ENCODE measurements around the gene LCP1.

The LCP1 gene

DNA sequence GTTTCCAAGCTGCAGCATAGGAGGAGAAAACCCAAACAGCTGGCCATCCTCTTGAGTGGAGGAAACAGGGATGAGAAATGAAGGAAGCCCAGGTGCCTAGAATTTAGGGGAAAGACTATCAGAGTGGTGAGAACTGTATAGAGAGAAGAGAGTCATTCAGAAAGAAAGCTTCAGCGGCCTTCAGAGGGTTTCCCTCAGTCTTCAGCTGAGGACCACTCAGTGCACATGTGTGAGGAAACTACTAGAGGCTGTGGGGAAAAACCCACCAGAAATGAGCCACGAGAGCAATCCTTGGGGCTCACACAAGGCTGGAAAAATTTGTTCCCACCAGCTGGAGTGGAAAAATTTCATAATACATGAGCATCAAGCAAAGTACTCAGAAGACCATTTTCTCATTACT is 41.9 kb downstream of the LCP1 start:
- peaks cover 100% of the 10 kb centered on the region for H3K36me3 Mint-ChIP-seq (ENCODE audit: low read depth)
- no peak overlapping the region for H3K27ac Mint-ChIP-seq
- H3K4me3 Mint-ChIP-seq = no peak overlapping the region
- no peaks in the 10 kb centered on the region for H3K4me1 Mint-ChIP-seq (ENCODE audit: low read depth)
- H3K9me3 Mint-ChIP-seq = no peaks in the 10 kb centered on the region
- H3K27me3 Mint-ChIP-seq = no peaks in the 10 kb centered on the region
- intact Hi-C loops (cut with micrococcal nuclease) = no loop called here

DNA sequence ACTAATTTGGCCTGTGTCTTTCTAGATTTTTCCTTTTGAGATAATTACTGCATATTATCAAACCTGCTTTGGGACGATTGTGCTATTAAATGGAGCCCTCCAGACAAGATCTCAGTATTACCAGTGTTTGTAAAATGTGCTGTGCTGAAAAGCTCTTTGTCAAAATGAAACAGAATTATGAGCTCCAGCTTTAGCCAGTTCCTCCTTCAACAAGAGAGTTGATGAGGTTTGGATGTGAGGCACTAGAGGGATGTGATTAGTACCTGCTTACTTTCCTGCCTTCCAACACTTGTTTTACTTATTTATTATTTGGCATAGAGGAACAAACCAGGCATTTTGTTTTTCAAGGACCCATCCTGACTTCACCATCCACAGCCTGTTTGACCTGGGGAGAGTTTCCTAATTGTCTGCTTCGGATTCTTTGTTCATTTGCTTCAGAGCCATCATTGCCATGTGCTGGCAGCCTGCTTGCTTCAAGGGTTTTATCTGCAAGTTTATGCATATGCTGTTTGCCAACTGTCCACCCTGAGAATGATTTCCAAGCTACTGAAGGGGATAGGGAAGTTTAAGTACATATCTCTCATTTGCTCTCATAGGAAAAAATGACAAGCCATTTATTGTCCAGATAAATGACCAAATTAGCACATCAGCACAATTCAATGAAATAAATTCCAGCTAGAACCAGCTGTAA is 44.2 kb downstream of the LCP1 start:
- Mint-ChIP-seq H3K9me3 (no peaks in the 10 kb centered on the region), H3K36me3 (ENCODE audit: low read depth) (peaks cover 100% of the 10 kb centered on the region), H3K4me1 (ENCODE audit: low read depth) (no peaks in the 10 kb centered on the region), H3K27ac (no peak overlapping the region), H3K4me3 (no peak overlapping the region), H3K27me3 (no peaks in the 10 kb centered on the region)
- intact Hi-C loops (cut with micrococcal nuclease) = no loop called here

GRCh38 chr13:46136688-46137087 is 45.3 kb downstream of the LCP1 start:
- H3K27ac Mint-ChIP-seq = no peak overlapping the region
- intact Hi-C loops (cut with micrococcal nuclease) = no loop called here
- peaks cover 100% of the 10 kb centered on the region for H3K36me3 Mint-ChIP-seq (ENCODE audit: low read depth)
- no peaks in the 10 kb centered on the region for H3K9me3 Mint-ChIP-seq
- no peak overlapping the region for H3K4me3 Mint-ChIP-seq
- no peaks in the 10 kb centered on the region for H3K4me1 Mint-ChIP-seq (ENCODE audit: low read depth)
- H3K27me3 Mint-ChIP-seq = no peaks in the 10 kb centered on the region

GRCh38 chr13:46134961-46135522 is 46.9 kb downstream of the LCP1 start:
- Mint-ChIP-seq H3K4me3 (no peak overlapping the region), H3K9me3 (no peaks in the 10 kb centered on the region), H3K36me3 (ENCODE audit: low read depth) (peaks cover 100% of the 10 kb centered on the region), H3K4me1 (ENCODE audit: low read depth) (no peaks in the 10 kb centered on the region), H3K27me3 (no peaks in the 10 kb centered on the region), H3K27ac (no peak overlapping the region)
- intact Hi-C loops (cut with micrococcal nuclease) = no loop called here

GRCh38 chr13:46134494-46134893 is 47.5 kb downstream of the LCP1 start:
- no peaks in the 10 kb centered on the region for H3K4me1 Mint-ChIP-seq (ENCODE audit: low read depth)
- H3K36me3 Mint-ChIP-seq (ENCODE audit: low read depth) = peaks cover 100% of the 10 kb centered on the region
- no peak overlapping the region for H3K27ac Mint-ChIP-seq
- H3K27me3 Mint-ChIP-seq = no peaks in the 10 kb centered on the region
- intact Hi-C loops (cut with micrococcal nuclease) = no loop called here
- no peak overlapping the region for H3K4me3 Mint-ChIP-seq
- H3K9me3 Mint-ChIP-seq = no peaks in the 10 kb centered on the region

- no peak overlapping the region for H3K4me3 Mint-ChIP-seq
- peaks cover 100% of the 10 kb centered on the region for H3K36me3 Mint-ChIP-seq (ENCODE audit: low read depth)
- H3K27ac Mint-ChIP-seq = no peak overlapping the region
- peaks cover 5% of the 10 kb centered on the region for H3K4me1 Mint-ChIP-seq (ENCODE audit: low read depth)
- intact Hi-C loops (cut with micrococcal nuclease) = no loop called here
- no peaks in the 10 kb centered on the region for H3K27me3 Mint-ChIP-seq
- no peaks in the 10 kb centered on the region for H3K9me3 Mint-ChIP-seq
Observed at GRCh38 chr13:46132109-46132508, 49.9 kb downstream of the LCP1 start.

GRCh38 chr13:46131705-46132104 is 50.3 kb downstream of the LCP1 start:
- no peak overlapping the region for H3K4me3 Mint-ChIP-seq
- no peaks in the 10 kb centered on the region for H3K9me3 Mint-ChIP-seq
- peaks cover 100% of the 10 kb centered on the region for H3K36me3 Mint-ChIP-seq (ENCODE audit: low read depth)
- no peak overlapping the region for H3K27ac Mint-ChIP-seq
- peaks cover 10% of the 10 kb centered on the region for H3K4me1 Mint-ChIP-seq (ENCODE audit: low read depth)
- intact Hi-C loops (cut with micrococcal nuclease) = no loop called here
- H3K27me3 Mint-ChIP-seq = no peaks in the 10 kb centered on the region

DNA sequence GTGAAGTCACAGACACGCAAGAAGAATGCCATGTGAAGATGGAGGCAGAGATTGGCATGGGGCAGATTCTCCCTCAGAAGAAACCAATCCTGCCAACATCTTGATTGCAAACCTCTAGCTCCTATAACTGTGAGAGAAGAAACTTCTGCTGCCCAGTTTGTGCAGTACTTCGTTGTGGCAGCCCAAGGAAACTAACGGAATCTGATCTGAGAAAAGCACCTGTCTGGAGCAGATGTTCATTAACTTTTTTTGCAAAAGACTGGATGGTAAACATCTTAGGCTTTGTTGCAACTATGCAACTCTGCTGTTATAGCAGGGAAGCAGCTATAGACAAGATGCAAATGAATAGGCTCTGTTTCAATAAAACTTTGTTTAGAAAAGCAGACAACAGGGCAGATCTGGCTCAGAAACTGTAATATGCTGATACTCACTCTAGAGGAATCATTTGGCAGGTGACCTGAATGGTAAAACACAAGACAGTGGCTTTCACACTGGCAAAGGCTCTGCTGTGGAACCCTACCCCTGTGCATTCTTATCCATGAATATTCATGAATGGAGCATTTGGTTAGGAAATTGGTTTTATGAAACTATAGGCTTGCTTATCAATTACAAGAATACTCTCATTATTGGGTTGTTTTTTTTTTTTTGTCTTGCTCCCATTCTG is 51.9 kb downstream of the LCP1 start:
- Mint-ChIP-seq H3K9me3 (no peaks in the 10 kb centered on the region), H3K27ac (no peak overlapping the region), H3K4me3 (no peak overlapping the region), H3K4me1 (ENCODE audit: low read depth) (peaks cover 23% of the 10 kb centered on the region), H3K36me3 (ENCODE audit: low read depth) (peaks cover 97% of the 10 kb centered on the region), H3K27me3 (no peaks in the 10 kb centered on the region)
- intact Hi-C loops (cut with micrococcal nuclease) = loop anchor here (5.0 to 10.0 kb wide), 2 partner anchors 78 to 115 kb away; partner anchors contain the start of gene ZC3H13

GRCh38 chr13:46129124-46129523 is 52.9 kb downstream of the LCP1 start:
- Mint-ChIP-seq H3K36me3 (ENCODE audit: low read depth) (peaks cover 88% of the 10 kb centered on the region), H3K27ac (no peak overlapping the region), H3K4me1 (ENCODE audit: low read depth) (peaks cover 33% of the 10 kb centered on the region), H3K27me3 (no peaks in the 10 kb centered on the region), H3K4me3 (no peak overlapping the region), H3K9me3 (no peaks in the 10 kb centered on the region)
- intact Hi-C loops (cut with micrococcal nuclease) = loop anchor here (5.0 to 10.0 kb wide), 2 partner anchors 77 to 114 kb away; partner anchors contain the start of gene ZC3H13

GRCh38 chr13:46127358-46128023 is 54.5 kb downstream of the LCP1 start:
- Mint-ChIP-seq H3K9me3 (no peaks in the 10 kb centered on the region), H3K4me1 (ENCODE audit: low read depth) (peaks cover 36% of the 10 kb centered on the region), H3K27me3 (no peaks in the 10 kb centered on the region), H3K4me3 (no peak overlapping the region), H3K27ac (no peak overlapping the region), H3K36me3 (ENCODE audit: low read depth) (peaks cover 71% of the 10 kb centered on the region)
- intact Hi-C loops (cut with micrococcal nuclease) = loop anchor here (5.0 to 10.0 kb wide), 2 partner anchors 75 to 113 kb away; partner anchors contain the start of gene ZC3H13

GRCh38 chr13:46126552-46127357 is 55.2 kb downstream of the LCP1 start:
- Mint-ChIP-seq H3K36me3 (ENCODE audit: low read depth) (peaks cover 64% of the 10 kb centered on the region), H3K27ac (no peak overlapping the region), H3K27me3 (peaks cover 2% of the 10 kb centered on the region), H3K9me3 (no peaks in the 10 kb centered on the region), H3K4me3 (no peak overlapping the region), H3K4me1 (ENCODE audit: low read depth) (peaks cover 40% of the 10 kb centered on the region)
- intact Hi-C loops (cut with micrococcal nuclease) = loop anchor here (5.0 to 10.0 kb wide), 2 partner anchors 74 to 112 kb away; partner anchors contain the start of gene ZC3H13

- Mint-ChIP-seq H3K9me3 (no peaks in the 10 kb centered on the region), H3K27me3 (peaks cover 2% of the 10 kb centered on the region), H3K4me1 (ENCODE audit: low read depth) (peaks cover 41% of the 10 kb centered on the region), H3K36me3 (ENCODE audit: low read depth) (peaks cover 57% of the 10 kb centered on the region), H3K27ac (peak overlapping the region; percentile 47), H3K4me3 (no peak overlapping the region)
- intact Hi-C loops (cut with micrococcal nuclease) = loop anchor here (5.0 to 10.0 kb wide), 2 partner anchors 74 to 111 kb away; partner anchors contain the start of gene ZC3H13
Observed at GRCh38 chr13:46126056-46126455, 55.9 kb downstream of the LCP1 start.

Measured in dendritic cell treated with granulocyte-macrophage colony-stimulating factor and Interleukin-4, amounts not matched to agents 40 ng/mL and 50 ng/mL, for 4 days (primary cell).